HuH-7 (cell line): ENCODE measurements around the gene ACOT11.

Experiments used
- DNase-seq: peaks from one replicate; pipeline ENCODE4 v3.0.0; 2011; ENCODE audit warnings: low spot score

ACOT11 gene

DNA sequence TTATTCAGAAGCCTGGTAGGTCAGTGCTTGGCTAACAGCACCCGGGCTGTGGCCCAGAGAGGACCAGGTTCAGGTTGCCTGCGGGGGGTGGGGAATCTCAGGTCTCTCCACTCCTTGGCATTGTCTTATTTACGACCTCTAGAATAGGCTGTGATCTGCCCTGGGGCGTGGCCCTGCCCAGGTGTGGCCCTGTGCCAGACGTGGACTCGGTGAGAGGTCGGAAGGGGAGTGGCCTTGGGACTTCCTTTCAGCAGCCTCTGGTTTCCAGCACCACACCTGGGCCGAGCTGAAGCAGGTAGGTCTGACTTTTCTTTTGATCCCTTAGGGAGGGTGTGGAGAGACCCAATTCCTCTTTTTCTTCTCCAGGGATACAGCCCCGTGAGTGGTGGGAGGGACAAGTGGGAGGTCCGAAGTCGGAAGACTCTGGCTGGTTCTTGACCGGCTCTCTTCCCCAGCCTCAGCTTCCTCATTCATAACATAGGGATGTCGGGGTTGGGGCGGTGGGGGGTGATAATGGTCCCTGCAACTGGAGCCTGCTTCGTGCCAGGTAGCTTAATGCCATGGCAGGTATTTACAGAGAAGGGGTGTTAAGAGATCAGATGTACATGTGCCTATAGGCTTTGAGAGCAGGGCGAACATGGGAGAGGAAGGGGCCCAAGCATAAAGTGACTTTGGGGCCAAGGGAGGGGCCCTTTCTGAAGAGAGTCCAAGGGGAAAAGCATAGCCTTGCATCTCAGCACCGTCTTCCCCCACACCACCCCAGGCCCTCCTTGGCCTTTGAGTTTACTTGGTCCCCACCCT, 16.5 kb downstream of the ACOT11 start:
- no peak for DNase-seq

DNA sequence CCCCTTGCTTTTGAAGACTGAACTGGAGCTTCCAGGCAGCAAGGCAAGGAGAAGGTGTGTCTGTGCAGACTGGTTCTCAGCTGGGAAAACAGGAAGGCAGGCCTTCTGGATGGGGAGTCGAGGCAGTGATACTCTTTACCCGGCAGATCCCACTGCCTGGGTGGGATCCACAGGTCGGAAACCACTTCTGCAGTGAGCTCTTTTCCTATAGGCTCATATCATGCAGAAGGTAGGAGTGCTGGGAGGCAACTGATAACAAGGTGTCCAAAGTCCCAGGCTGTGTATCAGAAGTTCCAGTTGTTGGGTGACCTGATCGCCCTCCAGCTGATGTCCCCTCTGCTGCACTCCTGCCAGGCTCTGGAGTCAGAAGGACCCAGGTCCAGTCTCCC, 17.1 kb downstream of the ACOT11 start:
- DNase-seq: peak; percentile 49

- DNase-seq: no peak
These were observed 18.6 kb downstream of the ACOT11 start for GRCh38 chr1:54566438-54567141.

DNA sequence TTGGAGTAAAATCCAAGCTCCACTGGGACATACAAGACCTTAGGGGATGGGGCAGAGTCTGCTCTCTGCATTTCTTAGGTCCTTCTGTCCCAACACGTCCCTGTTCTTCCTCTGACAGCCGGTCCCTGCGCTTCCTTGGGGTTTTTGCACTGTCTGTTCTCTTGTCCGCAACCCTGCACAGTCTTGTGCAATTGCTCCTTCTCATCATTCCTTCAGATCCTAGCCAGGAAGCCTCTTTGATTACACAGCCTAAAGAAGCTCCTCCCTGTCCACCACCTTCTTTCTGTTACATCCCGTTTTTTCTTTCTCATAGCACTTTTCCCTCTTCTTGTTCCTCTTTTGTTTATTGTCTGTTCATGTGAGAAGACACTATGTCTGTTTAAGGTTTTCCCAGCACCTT, 19.9 kb downstream of the ACOT11 start:
- no peak for DNase-seq

GRCh38 chr1:54569339-54569738, 21.3 kb downstream of the ACOT11 start:
- no peak for DNase-seq

DNA sequence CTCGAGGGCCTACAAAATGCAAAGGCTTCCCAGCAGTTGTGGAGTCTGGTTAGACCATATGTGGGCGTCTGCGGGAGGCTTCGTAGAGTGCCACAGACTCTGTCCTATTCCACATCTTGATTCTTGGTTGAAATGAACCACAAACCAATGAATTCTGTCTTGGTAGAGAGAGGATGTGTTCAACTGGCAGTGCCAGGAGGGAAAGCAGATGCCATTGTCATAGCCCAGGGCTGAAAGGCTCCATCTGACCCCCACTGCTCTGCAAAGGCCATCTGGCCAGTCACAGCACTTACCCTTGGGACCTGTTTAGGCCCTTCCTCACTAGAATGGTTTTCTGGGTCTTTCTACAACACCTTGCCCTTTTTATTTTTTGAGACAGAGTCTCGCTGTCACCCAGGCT, 22.1 kb downstream of the ACOT11 start:
- no peak for DNase-seq

DNA sequence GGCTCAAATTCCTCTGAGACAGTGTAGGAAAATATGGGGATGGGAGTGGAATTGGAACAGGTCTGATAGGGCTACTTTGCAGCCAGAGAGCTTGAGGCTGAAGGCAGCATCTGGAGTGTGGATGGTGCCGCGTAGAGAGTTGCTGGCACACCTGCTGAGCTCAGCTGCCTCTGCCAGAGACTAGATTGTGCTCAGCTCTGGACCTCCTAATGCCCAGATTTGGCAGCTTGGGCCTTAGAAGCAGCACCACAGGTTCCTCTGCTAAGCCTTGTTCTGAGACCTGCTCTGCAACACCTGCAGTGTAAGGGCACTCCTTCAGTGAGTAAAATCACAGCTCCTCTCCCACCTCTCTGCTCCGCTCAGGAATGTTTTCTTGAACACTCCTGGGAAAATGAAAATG, 23.3 kb downstream of the ACOT11 start:
- no peak for DNase-seq

DNA sequence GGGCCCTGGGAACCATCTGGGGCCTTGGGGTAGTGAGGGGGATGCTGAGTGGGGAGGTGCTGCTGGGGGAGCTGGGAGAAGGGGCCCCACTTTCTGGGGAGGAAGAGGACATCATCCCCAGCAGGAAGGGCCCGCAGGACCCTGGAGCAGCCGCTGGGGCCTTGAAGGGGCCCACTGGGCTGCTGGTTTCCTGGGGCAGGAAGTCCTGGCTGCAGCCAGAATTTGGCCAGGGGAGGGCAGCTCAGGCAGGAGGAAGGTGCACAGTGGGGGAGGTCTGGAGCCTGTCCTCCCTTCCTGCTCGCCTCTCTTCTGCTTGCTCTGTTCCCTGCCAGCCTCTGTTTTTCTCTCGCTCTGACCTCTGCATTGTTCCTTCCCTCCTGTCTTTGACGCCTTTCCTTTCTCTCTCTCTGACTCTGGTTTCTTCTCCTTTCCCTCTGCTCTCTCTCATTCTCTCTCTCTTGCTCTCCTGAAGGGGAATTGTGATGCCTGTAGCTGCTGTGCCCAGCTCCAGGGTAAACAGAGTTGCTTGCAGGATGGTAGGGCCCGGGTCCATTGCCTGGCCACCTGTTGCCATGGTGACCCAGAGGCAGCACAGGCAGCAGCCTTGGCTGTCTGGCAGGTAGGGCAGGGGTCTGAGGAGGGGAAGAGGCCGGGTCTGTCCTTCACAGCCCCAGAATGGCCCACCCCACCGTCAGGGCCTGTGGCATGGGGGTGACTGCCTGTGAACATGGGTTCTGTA, 23.9 kb downstream of the ACOT11 start:
- no peak for DNase-seq

- no peak for DNase-seq
These were observed 24.5 kb downstream of the ACOT11 start for GRCh38 chr1:54572542-54572850.

- DNase-seq: no peak
These were observed 26.2 kb downstream of the ACOT11 start for GRCh38 chr1:54574158-54574778.

DNA sequence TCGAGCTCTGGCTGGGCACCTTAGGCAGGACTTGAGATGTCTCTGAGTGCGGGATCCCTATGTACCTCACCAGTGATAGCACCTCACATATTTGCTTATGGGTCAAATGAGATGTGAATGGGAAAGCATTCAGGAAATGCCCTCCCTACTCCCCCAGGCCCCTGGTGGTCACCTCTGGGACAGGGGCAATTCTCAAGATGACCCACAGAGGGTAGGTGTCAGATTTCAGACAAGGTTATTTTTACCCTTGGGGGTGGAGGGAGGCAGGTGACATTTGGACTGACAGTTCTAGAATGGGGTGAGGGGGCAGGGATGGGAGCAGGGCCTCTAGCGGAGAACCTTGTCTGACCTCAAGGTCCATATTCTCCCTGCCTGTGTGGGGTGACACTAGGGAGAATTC, 27.1 kb downstream of the ACOT11 start:
- no peak for DNase-seq

DNA sequence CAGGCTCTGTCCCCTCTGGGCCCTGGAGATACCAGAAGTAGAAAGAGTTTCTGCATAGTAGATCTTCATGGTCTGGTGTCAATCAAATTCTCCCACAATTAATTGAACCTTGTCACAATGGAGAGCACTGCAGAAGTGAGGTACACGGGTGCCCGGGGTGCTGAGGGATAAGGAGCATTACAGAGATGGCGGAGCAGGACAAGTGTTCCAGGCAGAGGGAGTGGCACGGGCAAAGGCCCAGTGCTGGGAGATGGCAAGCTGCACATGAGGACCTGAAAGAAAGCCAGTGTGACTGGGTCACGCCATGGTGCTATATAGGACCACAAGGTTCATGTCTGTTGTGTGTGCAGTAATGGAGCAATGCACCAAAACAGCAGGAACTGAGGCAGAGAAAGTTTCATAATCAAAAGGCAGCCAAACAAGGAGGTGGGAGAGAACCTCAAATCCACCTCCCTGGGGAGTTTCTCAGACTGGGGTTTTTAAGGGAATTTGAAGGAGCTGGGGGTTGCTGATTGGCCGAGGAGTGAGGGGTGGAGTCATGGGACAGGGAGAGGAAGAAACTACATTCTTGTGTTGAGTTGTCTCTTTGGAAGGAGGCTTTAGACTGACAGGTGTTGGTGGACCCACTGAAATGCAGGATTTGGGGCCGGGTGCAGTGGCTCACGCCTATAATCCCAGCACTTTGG, 27.7 kb downstream of the ACOT11 start:
- no peak for DNase-seq

GRCh38 chr1:54577612-54578011, 29.6 kb downstream of the ACOT11 start:
- DNase-seq: no peak

GRCh38 chr1:54579337-54579781, 31.3 kb downstream of the ACOT11 start:
- no peak for DNase-seq

DNA sequence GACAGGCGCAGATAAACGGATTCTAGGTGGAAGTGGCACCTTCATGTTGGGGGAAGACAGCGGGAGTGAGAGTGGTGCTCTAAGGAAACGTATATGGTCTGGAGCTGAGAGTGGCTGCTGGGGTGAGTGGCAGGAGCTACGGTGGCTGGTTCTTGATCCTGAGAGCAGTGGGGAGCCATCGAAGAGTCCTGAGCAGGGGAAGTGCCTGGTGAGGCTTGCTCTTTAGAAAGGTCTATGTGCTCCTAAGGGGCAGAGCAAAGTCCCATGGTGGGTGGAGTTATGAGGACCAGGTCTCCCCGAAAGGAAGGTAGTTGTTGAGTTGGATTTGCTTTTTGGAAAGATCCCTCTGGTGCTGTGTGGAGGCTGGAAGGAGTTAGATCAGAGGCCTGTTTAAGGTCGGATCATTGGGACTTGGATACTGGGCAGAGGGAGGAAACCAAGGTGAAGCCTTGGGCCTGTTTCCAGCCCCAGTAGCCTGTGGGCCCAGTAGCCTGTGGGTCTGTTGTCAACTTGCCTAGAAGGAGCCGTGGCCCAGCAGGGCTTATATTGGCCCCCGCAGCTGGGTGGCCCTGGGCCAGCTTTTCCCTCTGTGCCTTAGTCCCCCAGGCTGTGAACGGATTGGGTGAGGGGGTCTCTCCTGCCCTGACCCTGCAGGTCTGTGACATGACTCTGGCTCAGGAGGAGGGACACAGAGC, 33.0 kb downstream of the ACOT11 start:
- no peak for DNase-seq

DNA sequence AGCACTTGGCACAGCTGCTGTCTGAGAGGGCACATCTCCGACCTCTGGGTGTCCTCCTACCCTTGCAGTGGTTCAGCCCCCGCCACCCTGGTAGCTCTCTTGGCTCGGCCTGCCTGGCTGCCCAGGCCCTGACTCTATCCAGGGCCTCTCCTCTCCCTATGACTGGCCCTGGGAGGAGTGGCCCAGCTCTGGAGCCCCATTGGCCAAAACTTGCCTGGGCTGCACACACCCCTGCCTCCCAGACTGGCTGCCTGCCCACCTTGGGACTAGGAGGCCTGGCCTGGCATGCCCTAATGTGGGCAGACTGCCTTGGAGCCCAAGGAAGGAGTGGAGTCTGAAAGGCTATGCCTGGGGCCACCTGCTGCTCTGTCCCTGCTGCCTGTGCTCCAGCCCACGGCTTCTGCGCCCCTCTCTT, 33.6 kb downstream of the ACOT11 start:
- DNase-seq: no peak

- DNase-seq: no peak
These were observed 34.7 kb downstream of the ACOT11 start for GRCh38 chr1:54582566-54583306.

DNA sequence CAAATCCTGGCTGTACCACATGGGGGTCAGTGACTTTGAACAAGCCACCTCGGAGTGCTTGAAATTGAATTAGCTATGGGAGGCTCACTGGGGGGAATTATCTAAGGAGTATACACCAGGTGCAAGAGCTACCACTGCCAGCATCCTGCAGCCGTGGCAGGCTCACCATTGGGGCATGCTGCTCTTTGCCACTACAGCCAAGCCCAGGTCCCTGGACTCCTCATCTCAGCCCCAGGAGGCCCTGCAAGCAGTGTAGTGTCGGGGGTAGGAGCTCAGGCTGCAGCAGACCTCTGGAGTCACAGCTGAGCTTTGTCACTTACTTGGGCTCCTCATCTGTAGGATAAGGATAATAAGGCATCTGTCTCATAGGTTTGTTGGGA, 35.3 kb downstream of the ACOT11 start:
- DNase-seq: no peak

GRCh38 chr1:54583871-54584270, 35.8 kb downstream of the ACOT11 start:
- no peak for DNase-seq

DNA sequence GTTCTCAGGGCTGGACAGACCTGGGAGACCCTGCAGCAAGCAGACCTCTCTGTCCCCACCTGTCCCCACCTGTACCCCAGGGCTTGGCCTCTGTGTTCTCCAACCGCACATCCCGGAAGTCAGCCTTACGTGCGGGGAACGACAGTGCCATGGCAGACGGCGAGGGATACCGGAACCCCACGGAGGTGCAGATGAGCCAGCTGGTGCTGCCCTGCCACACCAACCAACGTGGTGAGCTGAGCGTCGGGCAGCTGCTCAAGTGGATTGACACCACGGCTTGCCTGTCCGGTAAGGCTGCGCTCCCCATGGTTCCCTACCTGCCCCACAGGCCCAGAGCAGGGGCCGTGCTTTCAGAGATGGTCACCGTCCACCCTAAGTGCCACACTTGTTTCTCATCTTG, 36.5 kb downstream of the ACOT11 start:
- DNase-seq: no peak
